ENCODE data around the gene LTB4R.

DNA sequence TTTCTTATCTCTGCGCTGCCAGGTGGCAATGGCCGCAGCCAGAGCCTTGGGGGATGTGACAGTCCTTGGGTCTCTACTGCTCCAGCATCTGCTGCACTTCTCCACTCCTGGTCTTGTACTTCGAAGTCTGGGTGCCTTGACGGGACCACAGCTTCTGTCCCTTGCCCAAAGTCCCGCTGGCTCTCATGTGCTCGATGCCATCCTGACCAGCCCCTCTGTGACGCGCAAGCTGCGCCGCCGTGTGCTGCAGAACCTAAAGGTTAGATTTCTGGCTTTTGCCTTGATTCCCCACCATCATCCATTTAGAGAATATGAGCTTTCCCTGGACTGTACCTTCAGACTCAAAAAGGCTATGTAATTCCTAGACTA, 7.3 kb upstream of the LTB4R start:
- TF ChIP-seq HOXB6 (CRISPR knock-in tag; IDR thresholded peaks at IDR 0.05; ENCODE audit: borderline replicate concordance) (no peak), ZNF699 (CRISPR knock-in tag; IDR thresholded peaks at IDR 0.05; ENCODE audit: insufficient replicate concordance) (no peak), ESRRA (IDR thresholded peaks at IDR 0.05; ENCODE audit: borderline replicate concordance, low read depth) (no peak), ZNF696 (CRISPR knock-in tag; conservative IDR thresholded peaks at IDR 0.05) (no peak)

Measured in K562 (cell line).